ENCODE measurements around the gene TRIM63.

TRIM63 gene

DNA sequence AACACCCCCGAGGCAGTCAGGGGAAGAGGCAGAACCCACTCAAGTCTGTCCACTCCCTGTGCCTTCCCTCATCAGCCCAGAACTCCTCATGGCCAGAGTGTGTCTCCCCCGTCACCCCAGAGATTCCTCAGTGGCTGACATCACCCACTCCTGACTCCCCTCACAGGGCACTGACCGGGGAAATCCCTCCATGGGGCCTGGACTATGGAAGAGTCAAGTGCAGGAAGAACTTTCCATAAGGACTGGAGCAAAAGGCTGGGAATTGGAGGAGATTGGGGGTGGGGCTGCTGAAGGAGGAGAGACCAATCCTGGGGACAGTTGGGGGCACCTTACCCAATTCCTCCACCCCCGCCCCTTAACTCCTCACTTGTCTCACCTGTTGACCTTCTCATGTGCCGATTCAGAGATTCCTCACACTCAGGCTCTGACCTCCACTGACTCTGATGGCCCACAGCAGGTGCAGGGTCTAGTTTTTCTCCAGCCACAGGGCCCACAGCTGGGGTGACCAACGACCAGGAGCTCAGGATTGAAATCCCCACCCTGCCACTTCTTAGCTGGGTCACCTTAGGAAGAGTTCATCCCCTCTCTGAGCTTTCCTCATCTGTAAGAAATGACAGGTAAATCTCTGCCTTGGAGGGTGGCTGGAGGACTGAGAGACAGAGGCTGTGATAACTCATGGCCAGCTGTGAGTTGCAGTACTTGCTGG lies 46.3 kb downstream of the TRIM63 start:
- Histone ChIP-seq H3K4me1 (no peaks in the 10 kb centered on the region), H3K36me3 (no peaks in the 10 kb centered on the region), H3K9me3 (no peaks in the 10 kb centered on the region), H3K27me3 (no peaks in the 10 kb centered on the region), H3K4me3 (ENCODE audit: low read depth, low read length) (no peak overlapping the region)
- TF ChIP-seq, protein P1, sequence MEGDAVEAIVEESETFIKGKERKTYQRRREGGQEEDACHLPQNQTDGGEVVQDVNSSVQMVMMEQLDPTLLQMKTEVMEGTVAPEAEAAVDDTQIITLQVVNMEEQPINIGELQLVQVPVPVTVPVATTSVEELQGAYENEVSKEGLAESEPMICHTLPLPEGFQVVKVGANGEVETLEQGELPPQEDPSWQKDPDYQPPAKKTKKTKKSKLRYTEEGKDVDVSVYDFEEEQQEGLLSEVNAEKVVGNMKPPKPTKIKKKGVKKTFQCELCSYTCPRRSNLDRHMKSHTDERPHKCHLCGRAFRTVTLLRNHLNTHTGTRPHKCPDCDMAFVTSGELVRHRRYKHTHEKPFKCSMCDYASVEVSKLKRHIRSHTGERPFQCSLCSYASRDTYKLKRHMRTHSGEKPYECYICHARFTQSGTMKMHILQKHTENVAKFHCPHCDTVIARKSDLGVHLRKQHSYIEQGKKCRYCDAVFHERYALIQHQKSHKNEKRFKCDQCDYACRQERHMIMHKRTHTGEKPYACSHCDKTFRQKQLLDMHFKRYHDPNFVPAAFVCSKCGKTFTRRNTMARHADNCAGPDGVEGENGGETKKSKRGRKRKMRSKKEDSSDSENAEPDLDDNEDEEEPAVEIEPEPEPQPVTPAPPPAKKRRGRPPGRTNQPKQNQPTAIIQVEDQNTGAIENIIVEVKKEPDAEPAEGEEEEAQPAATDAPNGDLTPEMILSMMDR (IDR thresholded peaks at IDR 0.05; ENCODE audit: low read depth, low read length), result no peak
- no peak for DNase-seq

DNA sequence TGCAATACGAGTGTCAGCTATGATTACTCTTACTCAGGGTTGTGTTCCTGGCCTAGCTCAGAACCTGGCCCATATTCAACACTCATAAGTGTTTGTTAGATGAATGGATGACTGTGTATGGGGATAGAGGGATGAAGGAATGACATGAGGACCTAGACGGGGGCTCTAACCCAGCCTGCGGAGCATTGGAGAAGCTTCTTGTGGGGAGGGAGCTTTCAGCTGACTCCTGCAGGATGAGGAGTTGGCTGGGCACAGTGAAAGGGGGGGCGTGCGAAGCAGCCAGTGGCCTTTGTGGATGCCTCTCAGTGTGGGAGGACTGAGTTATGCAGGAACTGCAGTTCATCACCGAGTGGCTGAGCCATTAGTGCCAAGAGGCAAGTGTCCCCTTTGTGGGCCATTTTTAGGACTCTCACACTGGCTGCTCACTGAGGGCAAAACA lies 47.1 kb downstream of the TRIM63 start:
- Histone ChIP-seq H3K9me3 (no peaks in the 10 kb centered on the region), H3K4me1 (no peaks in the 10 kb centered on the region), H3K36me3 (no peaks in the 10 kb centered on the region), H3K27me3 (no peaks in the 10 kb centered on the region), H3K4me3 (ENCODE audit: low read depth, low read length) (no peak overlapping the region)
- DNase-seq, result no peak
- TF ChIP-seq, protein P1 (IDR thresholded peaks at IDR 0.05; ENCODE audit: low read depth, low read length), result no peak

DNA sequence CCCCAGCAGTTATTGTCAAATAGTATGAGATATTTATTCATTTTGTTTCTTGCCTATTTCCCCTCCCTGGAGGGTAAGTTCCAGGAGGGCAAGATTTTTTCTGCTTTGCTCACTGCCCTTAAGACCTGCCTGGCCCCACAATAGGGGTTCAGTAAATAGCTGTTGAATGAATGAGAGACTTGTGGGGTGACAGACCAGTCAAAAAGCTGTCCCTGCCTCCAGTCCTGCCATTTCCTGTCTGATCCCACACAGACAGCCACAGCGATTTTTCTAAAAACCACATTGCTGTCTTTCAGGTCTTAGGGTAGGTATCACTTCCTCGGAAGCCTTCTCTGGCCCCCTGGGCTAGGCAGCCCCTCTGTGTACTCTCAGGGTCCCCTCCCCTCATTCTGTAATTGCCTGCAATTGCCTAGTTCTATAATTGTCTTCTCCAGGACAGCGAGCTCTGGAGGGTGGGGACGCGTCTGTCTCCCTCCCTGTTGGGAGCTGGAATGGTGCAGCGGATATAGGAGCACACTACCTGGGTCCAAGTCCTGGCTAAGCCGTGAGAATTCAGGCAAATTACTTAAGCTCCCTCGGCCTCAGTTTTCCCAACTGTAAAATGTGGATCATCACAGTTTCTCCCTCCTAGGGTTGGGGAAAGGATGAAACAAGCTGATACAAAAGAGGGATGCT lies 47.7 kb downstream of the TRIM63 start:
- H3K4me1 ChIP-seq, result no peaks in the 10 kb centered on the region
- no peak for DNase-seq
- no peak overlapping the region for H3K4me3 ChIP-seq (ENCODE audit: low read depth, low read length)
- no peaks in the 10 kb centered on the region for H3K36me3 ChIP-seq
- no peaks in the 10 kb centered on the region for H3K9me3 ChIP-seq
- TF ChIP-seq, protein P1 (IDR thresholded peaks at IDR 0.05; ENCODE audit: low read depth, low read length), result no peak
- H3K27me3 ChIP-seq, result no peaks in the 10 kb centered on the region

DNA sequence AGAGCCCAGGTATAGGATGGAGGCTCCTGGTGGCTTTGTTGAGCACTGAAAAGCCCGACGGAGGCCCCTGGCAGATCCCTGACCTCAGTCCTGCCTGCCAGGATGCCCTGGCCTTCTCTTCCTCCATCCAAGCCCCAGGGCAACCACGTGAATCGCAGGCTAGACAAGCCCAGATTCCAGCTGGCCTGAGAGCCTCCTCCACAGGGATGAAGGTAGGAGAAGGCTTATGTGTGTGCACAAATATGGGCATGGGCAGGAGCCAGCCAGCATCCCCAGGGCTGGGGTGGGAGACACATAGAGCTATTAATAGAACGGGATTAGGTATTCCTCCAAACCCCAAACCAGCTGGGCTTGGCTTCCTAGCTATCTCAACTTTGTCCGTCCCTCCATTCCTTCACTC lies 49.8 kb downstream of the TRIM63 start:
- TF ChIP-seq, protein P1 (IDR thresholded peaks at IDR 0.05; ENCODE audit: low read depth, low read length), result no peak
- no peak for DNase-seq
- Histone ChIP-seq H3K4me1 (no peaks in the 10 kb centered on the region), H3K9me3 (no peaks in the 10 kb centered on the region), H3K4me3 (ENCODE audit: low read depth, low read length) (no peak overlapping the region), H3K36me3 (no peaks in the 10 kb centered on the region), H3K27me3 (no peaks in the 10 kb centered on the region)

DNA sequence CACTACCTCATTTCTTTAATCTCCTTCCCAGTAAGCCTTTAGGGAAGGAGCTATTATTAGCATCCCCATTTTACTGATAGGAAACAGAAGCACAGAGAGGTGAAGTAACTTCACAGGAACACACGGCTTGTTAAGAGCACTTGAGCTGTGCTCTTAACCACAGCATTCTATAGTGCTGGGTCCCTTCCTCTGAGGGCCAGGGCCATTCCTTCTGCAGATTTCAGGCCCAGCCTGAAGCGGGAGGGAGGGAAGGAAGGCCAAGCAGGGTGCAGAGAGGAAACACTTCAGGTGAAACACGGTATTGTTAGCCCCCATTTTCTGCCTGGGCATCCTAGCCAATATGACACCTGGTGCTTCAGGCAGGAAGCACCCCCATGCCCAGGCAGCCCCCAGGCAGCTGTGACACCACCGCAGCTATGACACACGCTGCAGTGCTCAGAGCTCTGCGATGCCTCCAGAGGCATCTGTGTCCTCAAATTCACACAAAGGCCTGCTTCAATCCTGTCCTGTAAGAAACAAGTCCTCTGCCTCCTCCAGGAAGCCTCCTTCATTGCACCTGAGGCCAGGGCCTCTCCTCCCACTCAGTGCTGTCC lies 50.4 kb downstream of the TRIM63 start:
- DNase-seq, result no peak
- Histone ChIP-seq H3K9me3 (no peaks in the 10 kb centered on the region), H3K36me3 (no peaks in the 10 kb centered on the region), H3K27me3 (no peaks in the 10 kb centered on the region), H3K4me1 (no peaks in the 10 kb centered on the region), H3K4me3 (ENCODE audit: low read depth, low read length) (no peak overlapping the region)
- TF ChIP-seq, protein P1 (IDR thresholded peaks at IDR 0.05; ENCODE audit: low read depth, low read length), result no peak
